ENCODE results near the gene FAM13A.

Gene FAM13A

GRCh38 chr4:88722828-88723227 lies 334.2 kb downstream of the FAM13A start:
- no peak for DNase-seq (ENCODE audit: low spot score)

DNA sequence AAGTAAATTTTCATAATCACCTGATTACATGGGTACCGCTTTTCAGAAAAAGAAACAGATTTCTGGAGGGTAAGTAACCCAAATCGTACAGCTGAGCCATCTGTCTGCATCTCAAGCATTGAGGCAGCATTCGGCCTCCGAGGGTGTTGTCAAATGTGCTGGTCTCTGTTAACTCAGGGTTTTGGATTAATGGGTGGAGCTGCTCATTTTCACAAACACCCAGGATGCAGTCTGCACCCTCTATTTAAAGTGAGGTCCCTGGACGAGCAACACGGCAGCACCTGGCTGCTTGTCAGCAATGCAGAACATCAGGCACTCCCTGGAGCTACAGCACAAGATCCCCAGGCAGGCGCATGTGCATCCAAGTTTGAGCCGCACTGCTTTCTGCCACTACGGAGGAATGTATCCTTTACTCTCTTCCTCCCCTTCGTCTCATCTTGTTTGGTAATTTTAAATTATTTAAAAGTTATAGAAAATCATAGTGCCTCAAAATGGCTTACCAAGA lies 334.7 kb downstream of the FAM13A start:
- no peak for DNase-seq (ENCODE audit: low spot score)

- no peak for DNase-seq (ENCODE audit: low spot score)
Measured at GRCh38 chr4:88720451-88721428, 336.2 kb downstream of the FAM13A start.

GRCh38 chr4:88719381-88719780 lies 337.6 kb downstream of the FAM13A start:
- DNase-seq (ENCODE audit: low spot score), result no peak

DNA sequence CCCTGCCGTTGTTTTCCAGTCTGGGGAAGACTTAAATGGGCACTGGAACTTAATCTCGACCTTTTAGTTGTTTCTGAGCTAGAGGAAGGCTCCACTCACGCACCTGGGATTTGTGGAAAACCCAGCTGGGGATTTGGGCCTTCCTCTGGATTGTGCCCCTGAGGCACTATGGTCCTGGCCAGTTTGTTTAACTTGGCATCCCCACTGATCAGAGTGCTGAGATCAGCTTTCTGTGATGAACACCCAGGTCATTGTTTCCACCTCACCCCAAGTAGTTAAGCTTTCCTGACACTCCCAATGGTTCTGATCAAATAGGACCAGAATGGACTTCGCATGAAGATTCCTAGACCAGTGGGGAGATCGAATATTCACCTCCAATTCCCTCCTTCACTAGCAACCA lies 338.9 kb downstream of the FAM13A start:
- DNase-seq (ENCODE audit: low spot score), result no peak

GRCh38 chr4:88713782-88714181 lies 343.2 kb downstream of the FAM13A start:
- DNase-seq (ENCODE audit: low spot score), result no peak

DNA sequence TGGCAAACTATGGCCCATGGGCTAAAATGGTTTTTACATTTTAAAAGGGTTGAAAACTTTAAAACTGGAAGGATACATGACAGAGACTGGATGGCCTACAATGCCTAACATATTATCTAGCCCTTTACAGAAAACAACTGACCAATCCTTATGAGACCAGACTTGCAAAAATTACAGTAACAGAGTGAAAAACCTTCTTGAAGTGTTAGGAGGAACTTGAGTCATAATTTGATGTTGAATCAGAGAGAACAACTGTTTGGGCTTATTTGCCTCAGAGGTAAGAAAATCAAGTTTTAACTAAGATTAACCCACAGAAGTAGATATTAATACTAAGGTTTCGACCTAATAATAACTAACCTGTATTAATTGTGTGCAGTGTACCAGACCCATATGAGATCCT lies 347.0 kb downstream of the FAM13A start:
- no peak for DNase-seq (ENCODE audit: low spot score)

- peak; percentile 32 for DNase-seq (ENCODE audit: low spot score)
Measured at GRCh38 chr4:88706574-88706973, 350.4 kb downstream of the FAM13A start.

- no peak for DNase-seq (ENCODE audit: low spot score)
Measured at GRCh38 chr4:88705805-88706492, 351.0 kb downstream of the FAM13A start.

GRCh38 chr4:88705223-88705622 lies 351.8 kb downstream of the FAM13A start:
- DNase-seq (ENCODE audit: low spot score), result no peak

DNA sequence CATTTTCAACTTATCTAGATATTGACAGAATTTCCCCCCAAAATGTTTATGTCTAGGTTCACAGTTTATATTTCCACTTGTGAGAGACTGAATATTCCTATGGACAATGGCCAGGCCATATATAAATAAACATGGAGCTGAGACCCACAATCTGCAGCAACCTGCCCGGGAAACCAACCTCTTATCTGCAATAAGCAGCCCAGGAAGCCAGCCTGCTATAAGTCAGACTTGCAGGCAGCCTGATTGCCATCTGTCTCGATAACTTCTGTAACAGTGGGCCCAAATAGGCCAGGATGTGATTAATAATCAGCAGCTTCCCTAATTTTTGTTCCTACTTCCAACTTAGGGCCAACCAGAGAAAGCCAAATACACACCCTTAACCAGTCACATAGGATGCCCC lies 354.2 kb downstream of the FAM13A start:
- DNase-seq (ENCODE audit: low spot score), result no peak

DNA sequence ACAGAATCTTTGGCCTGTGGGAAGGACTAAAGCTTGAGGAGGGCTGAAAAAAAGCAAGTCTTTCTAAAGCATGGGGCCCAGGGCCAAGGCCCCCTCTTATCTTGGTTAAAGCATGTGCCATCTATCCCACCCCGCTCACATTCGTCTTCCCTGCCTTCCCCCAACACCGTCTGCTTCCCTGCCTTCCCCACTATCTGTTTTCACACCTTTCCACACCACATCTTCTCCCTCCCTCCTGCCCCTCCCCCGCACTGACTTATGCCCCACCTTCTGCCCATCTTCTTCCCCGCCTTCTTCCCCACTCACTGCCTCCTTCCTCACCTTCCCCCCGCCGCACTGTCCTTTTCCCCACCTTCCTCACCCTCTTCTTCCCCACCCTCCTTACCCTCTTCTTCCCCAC lies 358.5 kb downstream of the FAM13A start:
- DNase-seq (ENCODE audit: low spot score), result no peak

- DNase-seq (ENCODE audit: low spot score), result peak; percentile 78
Measured at GRCh38 chr4:88697588-88698329, 359.2 kb downstream of the FAM13A start, which contains the start of gene NAP1L5. Gene NAP1L5, minus strand, starts transcription at chr4:88697829. Its CDS starts 75 bp downstream, at chr4:88697754.

DNA sequence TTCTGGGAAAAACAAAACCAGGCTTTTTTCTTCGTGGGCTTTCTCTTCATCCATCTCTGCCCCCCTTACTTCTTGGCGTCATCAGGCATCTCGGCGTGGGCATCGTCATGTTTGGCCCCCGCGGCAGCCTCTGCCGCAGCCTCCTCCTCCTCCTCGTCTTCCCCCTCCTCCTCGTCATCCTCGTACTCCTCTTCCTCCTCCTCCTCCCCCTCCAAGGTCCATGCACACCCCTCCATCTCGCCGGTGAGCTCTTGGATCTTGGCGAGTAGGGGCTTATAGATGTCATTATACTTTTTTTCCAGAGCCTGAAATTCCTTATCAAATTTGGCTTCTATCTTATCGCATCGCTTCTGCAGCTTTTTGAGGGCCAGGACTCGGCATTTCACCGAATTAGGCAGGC lies 359.8 kb downstream of the FAM13A start:
- peak; percentile 28 for DNase-seq (ENCODE audit: low spot score)

GRCh38 chr4:88696630-88697029 lies 360.4 kb downstream of the FAM13A start:
- DNase-seq (ENCODE audit: low spot score), result no peak

GRCh38 chr4:88693792-88694191 lies 363.2 kb downstream of the FAM13A start:
- no peak for DNase-seq (ENCODE audit: low spot score)

DNA sequence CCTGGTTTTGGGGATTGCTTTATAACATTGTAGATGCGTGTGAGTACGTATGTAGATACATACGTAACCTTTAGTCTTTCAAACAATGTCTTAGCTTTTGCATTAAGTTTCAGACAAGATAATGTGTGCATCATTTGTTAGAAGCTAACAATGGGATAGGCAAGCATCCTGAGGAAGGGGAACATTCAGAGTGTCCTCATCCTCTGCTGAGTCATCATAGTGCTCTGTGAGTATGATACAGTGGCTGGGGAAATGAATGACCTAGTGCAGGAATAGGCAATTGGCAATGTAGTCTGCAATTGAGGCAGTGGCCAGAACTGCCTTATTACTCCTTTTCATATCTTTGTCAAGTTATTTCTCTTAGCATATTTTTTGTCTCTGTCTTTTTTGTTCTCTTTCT lies 366.6 kb downstream of the FAM13A start:
- DNase-seq (ENCODE audit: low spot score), result no peak

DNA sequence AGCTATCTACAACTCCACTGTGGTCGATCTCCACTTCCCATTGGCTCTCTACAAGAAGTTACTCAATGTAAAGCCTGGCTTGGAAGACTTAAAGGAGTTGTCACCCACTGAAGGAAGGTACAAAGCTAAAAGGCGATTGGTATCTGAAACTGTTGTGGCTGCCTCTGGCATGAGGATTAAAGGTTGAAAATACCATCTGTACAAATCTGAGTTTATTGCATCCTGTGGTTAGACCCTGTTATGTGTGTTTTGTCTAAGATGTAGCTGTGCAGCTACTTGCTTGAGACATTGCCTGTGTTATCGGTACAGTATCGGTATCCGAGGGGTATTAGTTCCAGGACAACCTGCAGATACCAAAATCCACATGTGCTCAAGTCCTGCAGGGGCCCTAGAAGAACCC lies 375.8 kb downstream of the FAM13A start:
- DNase-seq (ENCODE audit: low spot score), result no peak

All from SK-N-DZ (cell line).